Right lobe of liver (tissue), 6 donors: ENCODE results near the gene F2R. TPM values are rescaled to one million over a fixed set of nuclear protein-coding genes. Genes with fewer than 3 reads are reported as not detected.
"Not testable (repeated sequence)": the region's sequence is repeated elsewhere in the genome, so short reads cannot be mapped to it uniquely, and the experiment has no call there.

Experiments
- ATAC-seq, 4 donors: fragments of 200-7000 bp; cut with Tn5 transposase; one replicate each; pipeline ENCODE4 v1.9.1; 2020; ENCODE audit warnings: mild to moderate bottlenecking in 4 of 4, moderate library complexity in 4 of 4
- DNase-seq, 3 donors: peaks; one replicate each; pipeline ENCODE4 v3.0.0-alpha.2; 2020
- H3K27ac ChIP-seq, 3 donors: fragments of 200-600 bp; one replicate each; pipeline ENCODE4 v1.8.0; 2022
- H3K27me3 ChIP-seq, 2 donors: fragments of 200-600 bp; one replicate each; pipeline ENCODE4 v1.8.0; 2022
- H3K36me3 ChIP-seq, 4 donors: fragments of 200-600 bp; sonication (generic) in 1 of 4; one replicate each; pipeline versions ENCODE4 v1.5.1 to v1.8.0; 2017 to 2022; ENCODE audit warnings: control low read depth in 1 of 4
- H3K4me1 ChIP-seq, 4 donors: fragments of 200-600 bp; sonication (generic) in 1 of 4; one replicate each; pipeline versions ENCODE4 v1.5.1 to v1.8.0; 2017 to 2022; ENCODE audit warnings: control low read depth in 1 of 4
- H3K4me3 ChIP-seq, 3 donors: fragments of 200-600 bp; one replicate each; pipeline ENCODE4 v1.8.0; 2022
- H3K9me3 ChIP-seq, 4 donors: fragments of 200-600 bp; sonication (generic) in 1 of 4; one replicate each; pipeline versions ENCODE4 v1.5.1 to v1.8.0; 2017 to 2022; ENCODE audit warnings: control low read depth in 1 of 4
- POLR2A ChIP-seq: fragments of 450-650 bp; IDR thresholded peaks from one replicate; pipeline ENCODE4 v1.6.1; 2017; ENCODE audit warnings: antibody characterized with exemption, mild to moderate bottlenecking
- WGBS: methylation state at CpG from one replicate; pipeline ENCODE4 v1.1.6; 2018; ENCODE audit warnings: low coverage, low lambda C conversion rate; ENCODE audit not compliant: insufficient coverage; ENCODE audit errors: missing lambda C conversion rate; 5-methylcytosine and 5-hydroxymethylcytosine counted together
- intact Hi-C, 2 donors: fragments of 100-400 bp; cut with DNase I; formaldehyde crosslinking; loops; one replicate each; pipeline versions ENCODE4 v1.11.2 to v1.14.1; 2022
- total RNA-seq, 6 experiments: library from RNA; depleted of rRNA in 2 of 6; stranded (reverse); fragments of >200 nt in 2 of 6; fragmentation: NEBNext Ultra II Directional in 3 of 6; extraction: Animal tissue kit (Norgen Biotek cat#: 25700) in 3 of 6; gene quantifications; one replicate each; pipeline versions ENCODE4 v1.1.0 to v1.2.4, GENCODE V29; 2016 to 2023
- TF ChIP-seq, protein P1 (sequence below), 4 donors: fragments of 200-600 bp in 3 of 4; fragments of 450-650 bp in 1 of 4; IDR thresholded peaks; one replicate each; pipeline versions ENCODE4 v1.5.1 to v1.8.0; 2016 to 2022; ENCODE audit warnings: antibody characterized with exemption in 4 of 4, mild to moderate bottlenecking in 2 of 4
- donor health status: DM: no; HTN: yes; CAD: no.
- donor health status: DM: no; HTN: no; CAD: no.
- donor health status: DM: no; HTN: no; CAD: no.
- donor health status: DM: no; HTN: yes; CAD: no.
- donor health status: DM: no; HTN: yes; CAD: no.

Gene F2R
- total RNA-seq, 6 experiments from 2014 or later = 3.5 to 18.4 (median 11.4) TPM

- intact Hi-C loops = no loop called here
- peak overlapping the region in 1 of 3 donors; percentile 39 for H3K27ac ChIP-seq
- 54% methylated on average over 11 of the region's 11 CpGs for WGBS
- no peaks in the 10 kb centered on the region for H3K27me3 ChIP-seq
- H3K9me3 ChIP-seq = no peaks in the 10 kb centered on the region
- no peaks in the 10 kb centered on the region for H3K36me3 ChIP-seq
- TF ChIP-seq, protein P1, sequence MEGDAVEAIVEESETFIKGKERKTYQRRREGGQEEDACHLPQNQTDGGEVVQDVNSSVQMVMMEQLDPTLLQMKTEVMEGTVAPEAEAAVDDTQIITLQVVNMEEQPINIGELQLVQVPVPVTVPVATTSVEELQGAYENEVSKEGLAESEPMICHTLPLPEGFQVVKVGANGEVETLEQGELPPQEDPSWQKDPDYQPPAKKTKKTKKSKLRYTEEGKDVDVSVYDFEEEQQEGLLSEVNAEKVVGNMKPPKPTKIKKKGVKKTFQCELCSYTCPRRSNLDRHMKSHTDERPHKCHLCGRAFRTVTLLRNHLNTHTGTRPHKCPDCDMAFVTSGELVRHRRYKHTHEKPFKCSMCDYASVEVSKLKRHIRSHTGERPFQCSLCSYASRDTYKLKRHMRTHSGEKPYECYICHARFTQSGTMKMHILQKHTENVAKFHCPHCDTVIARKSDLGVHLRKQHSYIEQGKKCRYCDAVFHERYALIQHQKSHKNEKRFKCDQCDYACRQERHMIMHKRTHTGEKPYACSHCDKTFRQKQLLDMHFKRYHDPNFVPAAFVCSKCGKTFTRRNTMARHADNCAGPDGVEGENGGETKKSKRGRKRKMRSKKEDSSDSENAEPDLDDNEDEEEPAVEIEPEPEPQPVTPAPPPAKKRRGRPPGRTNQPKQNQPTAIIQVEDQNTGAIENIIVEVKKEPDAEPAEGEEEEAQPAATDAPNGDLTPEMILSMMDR (IDR thresholded peaks at IDR 0.05) = no peak
- TF ChIP-seq POLR2A = peak; percentile 64
- no peak for DNase-seq
- ATAC-seq = peak; percentile 21 to 83 (median 60)
- H3K4me1 ChIP-seq = peaks cover 0 to 5% (median 0%) of the 10 kb centered on the region in 4 donors
- peak overlapping the region in 2 of 3 donors; percentile 24 to 25 for H3K4me3 ChIP-seq
Observed at GRCh38 chr5:76755779-76756637, 40.1 kb downstream of the F2R start.

DNA sequence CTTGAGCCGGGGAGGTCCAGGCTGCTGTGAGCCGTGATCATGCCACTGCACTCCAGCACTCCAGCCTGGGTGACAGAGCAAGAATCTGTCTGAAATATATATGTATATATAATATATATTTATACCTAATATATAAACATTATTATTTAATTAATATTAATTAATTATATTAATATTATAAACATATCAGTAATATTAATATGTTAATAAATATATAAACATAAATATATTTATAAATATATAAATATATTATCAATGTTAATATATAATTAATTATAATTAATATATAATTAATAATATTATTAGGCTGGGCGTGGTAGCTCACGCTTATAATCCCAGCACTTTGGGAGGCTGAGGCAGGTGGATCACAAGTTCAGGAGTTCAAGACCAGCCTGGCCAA, 41.1 kb downstream of the F2R start:
- no peaks in the 10 kb centered on the region for H3K27me3 ChIP-seq
- peak overlapping the region in 1 of 3 donors; percentile 39 for H3K27ac ChIP-seq
- H3K36me3 ChIP-seq = no peaks in the 10 kb centered on the region
- H3K9me3 ChIP-seq = no peaks in the 10 kb centered on the region
- TF ChIP-seq, protein P1 (IDR thresholded peaks at IDR 0.05) = no peak
- no peak for TF ChIP-seq POLR2A
- intact Hi-C loops = no loop called here
- ATAC-seq (peak in 1 of 4 donors; percentile 22), DNase-seq (no peak)
- peak overlapping the region in 2 of 3 donors; percentile 24 to 25 for H3K4me3 ChIP-seq
- H3K4me1 ChIP-seq = peaks cover 0 to 5% (median 0%) of the 10 kb centered on the region in 4 donors
- 85% methylated on average over 4 of the region's 4 CpGs for WGBS

- not testable (repeated sequence) for DNase-seq, H3K4me3 ChIP-seq, H3K36me3 ChIP-seq, H3K9me3 ChIP-seq, H3K4me1 ChIP-seq, ATAC-seq, H3K27ac ChIP-seq, H3K27me3 ChIP-seq
- intact Hi-C loops = loop anchor here in 1 of 2 donors (10.0 kb wide), 1 partner anchor 46 kb away; the partner anchor contains the start of gene F2R
- 86% methylated on average over 4 of the region's 9 CpGs for WGBS
Observed at GRCh38 chr5:76761118-76761517, 45.2 kb downstream of the F2R start.

GRCh38 chr5:76762484-76762883, 46.6 kb downstream of the F2R start:
- TF ChIP-seq POLR2A = no peak
- TF ChIP-seq, protein P1 (IDR thresholded peaks at IDR 0.05) = no peak
- ATAC-seq = no peak
- DNase-seq = no peak
- H3K27me3 ChIP-seq = no peaks in the 10 kb centered on the region
- no peaks in the 10 kb centered on the region for H3K36me3 ChIP-seq
- intact Hi-C loops = loop anchor here in 1 of 2 donors (10.0 kb wide), 1 partner anchor 48 kb away; the partner anchor contains the start of gene F2R
- H3K4me3 ChIP-seq = no peak overlapping the region
- WGBS = 75% methylated on average over 1 of the region's 2 CpGs
- no peaks in the 10 kb centered on the region for H3K4me1 ChIP-seq
- no peaks in the 10 kb centered on the region for H3K9me3 ChIP-seq
- H3K27ac ChIP-seq = no peak overlapping the region

- no peaks in the 10 kb centered on the region for H3K36me3 ChIP-seq
- no peak overlapping the region for H3K27ac ChIP-seq
- DNase-seq (no peak), ATAC-seq (no peak)
- intact Hi-C loops = loop anchor here in 1 of 2 donors (10.0 kb wide), 1 partner anchor 48 kb away; the partner anchor contains the start of gene F2R
- no peak for TF ChIP-seq POLR2A
- TF ChIP-seq, protein P1 (IDR thresholded peaks at IDR 0.05) = no peak
- H3K4me1 ChIP-seq = no peaks in the 10 kb centered on the region
- no peaks in the 10 kb centered on the region for H3K27me3 ChIP-seq
- H3K9me3 ChIP-seq = no peaks in the 10 kb centered on the region
- no peak overlapping the region for H3K4me3 ChIP-seq
Observed at GRCh38 chr5:76763136-76763535, 47.2 kb downstream of the F2R start.
